NB4 (cell line): ENCODE data around the gene ZNF615.

ENCODE experiments used
- TF ChIP-seq, protein P1 (sequence below): IDR thresholded peaks from 2 replicates; pipeline ENCODE4 v1.6.1; 2011; ENCODE audit warnings: low read depth, low read length
- TF ChIP-seq, protein P2 (sequence below): IDR thresholded peaks from one replicate; pipeline ENCODE4 v1.5.1; 2012; ENCODE audit warnings: low read depth, low read length

DNA sequence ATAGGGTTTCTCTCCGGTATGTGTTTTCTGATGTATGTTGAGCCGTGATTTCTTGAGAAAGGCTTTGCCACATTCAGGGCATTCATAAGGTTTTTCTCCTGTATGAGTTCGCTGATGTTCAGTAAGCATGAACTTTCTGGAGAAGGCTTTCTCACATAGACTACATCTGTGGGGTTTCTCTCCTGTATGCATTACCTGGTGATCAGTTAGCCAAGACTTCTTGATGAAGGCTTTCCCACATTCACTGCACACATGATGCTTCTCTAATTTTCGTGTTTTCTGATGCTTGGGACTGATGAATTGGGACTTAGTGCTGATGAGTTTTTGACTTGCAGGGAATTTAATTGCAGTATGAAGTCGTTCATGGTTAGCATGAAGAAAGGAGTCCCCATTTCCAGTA lies 42.4 kb downstream of the ZNF615 start:
- TF ChIP-seq, protein P1, sequence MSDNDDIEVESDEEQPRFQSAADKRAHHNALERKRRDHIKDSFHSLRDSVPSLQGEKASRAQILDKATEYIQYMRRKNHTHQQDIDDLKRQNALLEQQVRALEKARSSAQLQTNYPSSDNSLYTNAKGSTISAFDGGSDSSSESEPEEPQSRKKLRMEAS, result no peak
- TF ChIP-seq, protein P2, sequence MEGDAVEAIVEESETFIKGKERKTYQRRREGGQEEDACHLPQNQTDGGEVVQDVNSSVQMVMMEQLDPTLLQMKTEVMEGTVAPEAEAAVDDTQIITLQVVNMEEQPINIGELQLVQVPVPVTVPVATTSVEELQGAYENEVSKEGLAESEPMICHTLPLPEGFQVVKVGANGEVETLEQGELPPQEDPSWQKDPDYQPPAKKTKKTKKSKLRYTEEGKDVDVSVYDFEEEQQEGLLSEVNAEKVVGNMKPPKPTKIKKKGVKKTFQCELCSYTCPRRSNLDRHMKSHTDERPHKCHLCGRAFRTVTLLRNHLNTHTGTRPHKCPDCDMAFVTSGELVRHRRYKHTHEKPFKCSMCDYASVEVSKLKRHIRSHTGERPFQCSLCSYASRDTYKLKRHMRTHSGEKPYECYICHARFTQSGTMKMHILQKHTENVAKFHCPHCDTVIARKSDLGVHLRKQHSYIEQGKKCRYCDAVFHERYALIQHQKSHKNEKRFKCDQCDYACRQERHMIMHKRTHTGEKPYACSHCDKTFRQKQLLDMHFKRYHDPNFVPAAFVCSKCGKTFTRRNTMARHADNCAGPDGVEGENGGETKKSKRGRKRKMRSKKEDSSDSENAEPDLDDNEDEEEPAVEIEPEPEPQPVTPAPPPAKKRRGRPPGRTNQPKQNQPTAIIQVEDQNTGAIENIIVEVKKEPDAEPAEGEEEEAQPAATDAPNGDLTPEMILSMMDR, result no peak
